ENCODE measurements around the gene UBA52.

DNA sequence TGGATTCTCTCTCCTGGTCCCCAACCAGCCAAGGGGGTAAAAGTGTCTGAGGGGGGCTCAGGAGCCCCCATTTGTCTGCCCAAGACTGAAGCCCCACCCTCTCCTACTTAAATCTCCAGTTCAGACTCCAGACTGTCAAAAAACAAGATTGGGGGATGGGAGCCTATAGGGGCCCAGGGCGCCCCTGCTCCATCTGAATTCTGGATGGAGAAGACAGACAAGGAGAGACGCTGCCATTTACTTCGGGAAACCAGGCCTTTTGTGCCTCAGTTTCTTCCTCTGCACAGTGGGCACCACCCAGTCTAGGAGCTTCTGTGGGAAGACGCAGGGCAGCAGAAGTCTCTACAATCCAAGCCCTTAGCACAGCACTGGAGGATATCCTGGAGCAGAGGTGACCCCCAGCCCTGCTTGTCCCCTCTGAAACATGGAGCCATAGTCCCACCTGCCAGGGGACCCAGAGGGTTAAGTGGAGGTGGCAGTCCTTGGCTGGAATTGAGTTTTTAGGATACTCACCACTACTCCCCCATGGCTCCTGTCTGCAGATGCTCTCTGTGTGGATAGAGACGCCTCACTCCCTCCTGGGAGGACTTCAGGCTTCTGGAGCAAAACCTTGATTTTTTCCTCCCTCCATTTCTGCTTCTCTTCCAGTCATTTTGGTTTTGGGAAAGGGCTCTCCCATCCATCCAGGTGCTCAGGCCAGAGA lies 36.6 kb downstream of the UBA52 start:
- no peak for TF ChIP-seq POLR2AphosphoS5 (IDR thresholded peaks at IDR 0.05; ENCODE audit: insufficient read depth in 1 of 2, low read depth in 1 of 2)
- no peak for TF ChIP-seq POLR2A (IDR thresholded peaks at IDR 0.05)
- TF ChIP-seq, protein P1, sequence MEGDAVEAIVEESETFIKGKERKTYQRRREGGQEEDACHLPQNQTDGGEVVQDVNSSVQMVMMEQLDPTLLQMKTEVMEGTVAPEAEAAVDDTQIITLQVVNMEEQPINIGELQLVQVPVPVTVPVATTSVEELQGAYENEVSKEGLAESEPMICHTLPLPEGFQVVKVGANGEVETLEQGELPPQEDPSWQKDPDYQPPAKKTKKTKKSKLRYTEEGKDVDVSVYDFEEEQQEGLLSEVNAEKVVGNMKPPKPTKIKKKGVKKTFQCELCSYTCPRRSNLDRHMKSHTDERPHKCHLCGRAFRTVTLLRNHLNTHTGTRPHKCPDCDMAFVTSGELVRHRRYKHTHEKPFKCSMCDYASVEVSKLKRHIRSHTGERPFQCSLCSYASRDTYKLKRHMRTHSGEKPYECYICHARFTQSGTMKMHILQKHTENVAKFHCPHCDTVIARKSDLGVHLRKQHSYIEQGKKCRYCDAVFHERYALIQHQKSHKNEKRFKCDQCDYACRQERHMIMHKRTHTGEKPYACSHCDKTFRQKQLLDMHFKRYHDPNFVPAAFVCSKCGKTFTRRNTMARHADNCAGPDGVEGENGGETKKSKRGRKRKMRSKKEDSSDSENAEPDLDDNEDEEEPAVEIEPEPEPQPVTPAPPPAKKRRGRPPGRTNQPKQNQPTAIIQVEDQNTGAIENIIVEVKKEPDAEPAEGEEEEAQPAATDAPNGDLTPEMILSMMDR (IDR thresholded peaks at IDR 0.05): no peak
